ENCODE data around the gene RASGRF2.

The RASGRF2 gene

GRCh38 chr5:81142108-81142507 lies 181.9 kb downstream of the RASGRF2 start:
- DNase-seq = no peak

DNA sequence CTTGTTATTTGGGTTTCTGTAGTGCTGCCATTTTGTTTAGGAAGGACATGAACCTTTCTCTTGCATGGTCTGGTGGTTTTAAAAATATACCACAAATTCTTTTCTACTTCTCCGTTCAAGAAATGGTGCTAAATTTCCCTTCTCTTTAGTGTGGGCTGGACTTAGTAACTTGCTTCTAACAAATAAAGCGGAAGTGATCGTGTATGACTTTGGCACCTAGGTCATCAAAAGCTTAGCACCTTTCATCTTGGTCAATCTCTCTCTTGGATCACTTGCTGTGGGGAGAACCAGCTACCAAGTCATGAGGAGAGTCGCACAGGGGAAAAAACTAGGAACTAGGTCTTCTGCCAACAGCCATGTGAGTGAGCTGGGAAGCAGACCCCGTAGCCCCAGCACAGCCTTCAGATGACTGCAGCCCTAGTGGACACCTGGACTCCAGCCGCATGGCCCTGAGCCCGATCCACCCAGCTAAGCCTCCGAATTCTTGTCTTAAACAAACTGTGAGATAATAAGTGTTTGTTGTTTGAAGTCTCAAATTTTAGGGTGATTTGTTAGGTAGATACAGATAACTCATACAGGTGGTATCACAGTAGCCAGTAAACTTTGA lies 185.3 kb downstream of the RASGRF2 start:
- no peak for DNase-seq

DNA sequence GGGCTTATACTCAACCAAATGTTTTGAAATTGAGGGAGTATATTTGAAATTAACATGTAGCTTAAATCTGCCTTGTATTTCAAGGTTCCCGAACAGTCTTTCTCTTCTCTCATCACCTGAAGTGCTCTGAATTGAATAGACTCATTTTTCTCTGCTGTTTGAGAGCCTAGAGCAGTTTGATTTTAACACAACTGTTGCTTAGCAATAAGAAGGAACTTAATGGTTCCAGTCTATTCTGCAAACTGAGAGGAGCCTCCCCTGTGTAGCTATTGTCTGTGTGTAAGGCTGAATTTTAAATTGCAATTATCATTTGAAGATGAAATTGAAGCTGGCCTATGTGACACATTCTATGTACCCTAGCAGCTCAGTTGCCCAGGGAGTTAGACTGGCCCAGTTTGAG lies 185.9 kb downstream of the RASGRF2 start:
- DNase-seq = no peak

- DNase-seq = no peak
Measured at GRCh38 chr5:81147011-81147885, 187.1 kb downstream of the RASGRF2 start.

- no peak for DNase-seq
Measured at GRCh38 chr5:81147886-81148571, 187.9 kb downstream of the RASGRF2 start.

DNA sequence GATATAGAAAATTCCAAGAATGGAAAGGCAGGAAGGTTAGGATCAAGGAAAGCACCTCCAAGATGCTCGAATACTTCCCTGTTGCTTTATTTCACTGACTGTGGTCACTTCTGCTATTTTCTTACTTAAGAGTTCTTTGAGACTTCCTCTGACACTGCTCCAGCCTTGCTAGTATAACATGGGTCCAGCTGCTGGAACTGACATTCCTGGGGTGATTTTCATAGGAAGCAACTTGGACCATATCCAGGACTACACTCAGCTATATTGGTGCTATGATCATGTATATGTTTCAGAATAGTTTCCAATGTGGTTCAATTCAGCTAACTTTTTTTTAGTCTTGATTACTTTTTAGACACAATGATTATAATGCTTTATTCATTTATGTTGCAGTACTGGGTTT lies 191.4 kb downstream of the RASGRF2 start:
- DNase-seq = no peak

GRCh38 chr5:81154725-81155124 lies 194.6 kb downstream of the RASGRF2 start:
- no peak for DNase-seq

GRCh38 chr5:81156732-81157131 lies 196.6 kb downstream of the RASGRF2 start:
- no peak for DNase-seq

DNA sequence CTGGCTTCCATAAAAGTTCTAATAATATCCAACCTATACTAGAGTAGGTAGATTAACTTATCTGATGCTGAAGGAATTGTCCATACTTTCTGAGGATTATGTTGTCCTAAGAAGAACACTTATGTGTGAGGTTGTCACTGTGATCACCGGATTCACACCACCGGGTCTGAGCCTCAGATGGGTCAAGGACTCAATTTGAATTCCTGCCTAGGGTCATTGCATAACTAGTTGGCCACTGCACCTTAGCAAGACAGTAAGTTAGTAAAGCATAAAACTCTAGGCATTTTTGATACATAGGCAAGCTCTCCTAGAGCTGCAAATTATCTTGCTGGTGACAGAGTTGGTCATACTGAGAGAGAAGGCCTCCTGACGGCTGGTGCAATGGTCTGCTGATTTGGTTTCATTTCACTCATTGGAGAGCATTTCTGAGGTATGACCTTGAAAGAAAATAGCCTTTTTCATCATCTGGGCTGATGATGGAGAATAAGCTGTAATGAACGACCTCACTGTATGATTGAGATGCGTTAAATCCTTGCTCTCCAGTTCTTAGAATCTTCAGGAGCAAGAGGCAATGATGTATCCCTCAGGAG lies 200.9 kb downstream of the RASGRF2 start:
- no peak for DNase-seq

DNA sequence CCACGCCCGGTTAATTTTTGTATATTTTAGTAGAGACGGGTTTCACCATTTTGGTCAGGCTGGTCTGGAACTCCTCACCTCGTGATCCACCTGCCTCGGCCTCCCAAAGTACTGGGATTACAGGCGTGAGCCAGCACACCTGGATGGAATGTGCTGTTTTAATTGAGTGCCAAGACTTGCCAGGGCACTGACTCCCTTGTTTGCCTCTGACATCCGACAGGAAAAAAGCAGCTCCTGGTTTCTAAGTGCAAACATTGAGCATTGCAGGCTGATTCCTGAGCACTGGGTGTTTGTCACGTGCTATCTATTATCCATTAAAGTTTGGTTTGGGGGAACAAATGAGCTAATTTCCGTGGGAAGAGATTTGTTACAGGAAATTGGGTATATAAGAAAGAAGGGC lies 202.3 kb downstream of the RASGRF2 start:
- no peak for DNase-seq

DNA sequence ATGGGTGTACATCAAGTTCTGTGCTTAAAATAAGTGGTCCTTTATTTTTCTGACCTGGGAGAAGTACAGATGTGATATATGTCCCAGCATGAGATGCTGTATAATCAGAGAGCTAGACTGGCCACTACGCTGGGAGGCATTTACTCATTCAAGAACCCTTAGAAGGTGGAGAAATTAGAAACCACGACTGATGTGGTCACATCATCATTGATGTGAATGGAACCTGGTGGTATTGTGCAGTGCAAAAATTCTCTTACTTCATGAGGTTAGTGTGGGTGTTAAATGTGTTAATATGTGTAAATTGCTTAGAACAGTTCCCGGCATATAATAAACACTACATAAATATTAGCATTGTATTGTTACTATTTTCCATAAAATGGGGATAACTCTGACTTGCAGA lies 203.5 kb downstream of the RASGRF2 start:
- DNase-seq = no peak

DNA sequence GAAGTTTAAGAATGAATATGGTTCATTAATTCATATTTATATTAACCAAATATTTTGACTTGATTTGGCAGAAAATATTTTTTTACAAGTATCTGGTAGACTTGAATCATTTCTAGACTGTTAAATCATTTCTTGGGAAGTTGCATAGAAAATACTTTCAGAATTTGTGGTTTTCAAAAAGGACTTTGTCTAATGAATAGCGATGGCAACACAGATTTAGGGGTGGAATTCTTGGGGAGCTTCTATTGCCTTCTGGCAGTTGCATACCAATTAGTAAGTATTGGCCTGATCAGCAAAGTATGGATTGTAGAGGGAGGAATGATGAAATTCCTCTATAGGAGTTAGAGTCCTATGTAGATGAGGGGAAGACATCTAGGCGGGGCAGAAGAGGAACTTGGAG lies 204.3 kb downstream of the RASGRF2 start:
- no peak for DNase-seq

GRCh38 chr5:81164936-81165335 lies 204.8 kb downstream of the RASGRF2 start:
- no peak for DNase-seq

GRCh38 chr5:81165493-81166119 lies 205.4 kb downstream of the RASGRF2 start:
- peak; percentile 14 for DNase-seq

- DNase-seq = no peak
Measured at GRCh38 chr5:81166430-81166829, 206.3 kb downstream of the RASGRF2 start.

- no peak for DNase-seq
Measured at GRCh38 chr5:81167078-81167477, 206.9 kb downstream of the RASGRF2 start.

DNA sequence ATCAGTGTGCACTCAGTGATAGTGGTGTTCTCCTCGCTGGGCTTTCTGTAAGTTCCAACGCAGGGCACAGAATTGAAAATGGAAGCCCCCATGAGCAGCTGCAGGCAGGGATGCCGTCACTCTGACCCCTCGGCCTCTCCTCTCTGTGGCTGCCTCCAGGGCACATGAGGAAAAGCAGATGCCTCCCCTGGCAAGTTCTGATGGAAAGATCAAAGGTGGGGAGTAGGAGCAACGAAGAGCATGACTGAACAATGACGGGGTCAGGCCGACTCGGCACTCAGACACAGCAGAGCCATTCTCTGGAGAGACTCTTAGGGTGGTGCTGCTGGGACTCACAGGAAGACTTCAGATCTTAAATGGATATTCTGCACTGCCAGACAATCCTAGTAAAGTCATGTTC lies 207.4 kb downstream of the RASGRF2 start:
- no peak for DNase-seq

DNA sequence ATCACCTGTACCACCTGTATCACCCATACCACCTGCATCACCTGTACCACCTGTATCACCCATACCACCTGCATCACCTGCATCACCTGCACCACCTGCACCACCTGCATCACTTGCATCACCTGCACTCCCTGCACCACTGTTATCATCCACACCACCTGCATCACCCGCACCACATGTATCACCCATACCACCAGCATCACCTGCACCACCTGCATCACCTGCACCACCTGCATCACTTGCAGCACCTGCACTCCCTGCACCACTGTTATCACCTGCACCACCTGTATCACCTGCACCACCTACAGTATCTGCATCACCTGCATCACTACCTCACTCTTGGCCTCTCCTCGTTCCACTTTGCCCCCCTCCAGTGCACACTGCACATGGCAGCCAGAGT lies 209.8 kb downstream of the RASGRF2 start:
- DNase-seq = no peak

- no peak for DNase-seq
Measured at GRCh38 chr5:81171769-81172168, 211.6 kb downstream of the RASGRF2 start.

- no peak for DNase-seq
Measured at GRCh38 chr5:81172710-81173109, 212.5 kb downstream of the RASGRF2 start.

DNA sequence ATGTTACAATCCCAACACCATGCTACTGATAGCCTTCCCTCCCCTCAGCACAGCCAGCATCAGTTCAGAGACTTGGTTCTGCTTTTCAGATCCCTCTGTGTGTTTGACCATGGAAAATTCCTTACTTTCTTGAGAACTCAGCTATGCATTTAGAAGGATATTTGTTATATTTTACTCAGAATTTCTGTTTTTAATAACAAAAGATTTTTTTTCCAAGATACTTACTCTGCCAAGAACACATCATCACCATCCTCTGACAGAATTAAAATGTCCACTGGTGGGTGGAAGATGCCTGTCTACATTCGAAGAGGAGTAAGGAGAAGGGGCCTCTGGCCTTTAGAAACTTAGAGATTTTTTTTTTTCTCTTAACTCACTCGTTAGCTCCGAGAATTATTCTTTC lies 216.9 kb downstream of the RASGRF2 start:
- no peak for DNase-seq

DNA sequence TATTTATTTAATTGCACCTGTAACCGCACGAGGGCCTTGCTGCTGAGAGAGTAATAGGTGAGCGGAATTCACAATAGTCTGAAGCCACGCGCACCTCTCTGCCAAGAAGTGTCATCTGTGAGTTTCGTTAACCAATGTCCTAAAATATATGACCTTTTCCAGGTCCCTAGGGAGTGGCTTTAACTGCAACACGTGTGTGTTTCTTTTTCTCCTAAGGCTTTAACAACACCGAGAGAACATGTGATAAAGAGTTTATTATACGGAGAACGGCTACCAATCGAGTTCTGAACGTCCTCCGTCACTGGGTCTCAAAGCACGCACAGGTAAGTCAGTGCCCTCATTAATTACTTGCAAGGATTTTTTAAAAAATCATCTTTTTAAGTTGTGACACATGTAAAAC lies 219.8 kb downstream of the RASGRF2 start:
- no peak for DNase-seq
